Measurements from ENCODE around the gene LIMD2. TPM values are rescaled to one million over a fixed set of nuclear protein-coding genes. Genes with fewer than 3 reads are reported as not detected.

LIMD2 gene
- total and polyA plus RNA-seq, 2 of the 8 experiments (the other 6 are each of a cell fraction or from before 2014, with no cell fraction given): 72.0 to 77.2 TPM

- no peak for TF ChIP-seq SP4 (IDR thresholded peaks at IDR 0.05; ENCODE audit: low read length)
- no peak for TF ChIP-seq ASH2L (IDR thresholded peaks at IDR 0.05; ENCODE audit: low read length)
- no peak for TF ChIP-seq EGR1 (IDR thresholded peaks at IDR 0.05; ENCODE audit: borderline replicate concordance, low read depth, low read length)
- no peak for TF ChIP-seq CBX8 (IDR thresholded peaks at IDR 0.05; ENCODE audit: borderline replicate concordance, low read depth, low read length)
- TF ChIP-seq GTF2F1 (IDR thresholded peaks at IDR 0.05; ENCODE audit: borderline replicate concordance, low read depth, low read length): no peak
- no peak for TF ChIP-seq RBBP5 (IDR thresholded peaks at IDR 0.05; ENCODE audit: borderline replicate concordance, low read depth, low read length)
- no peak for TF ChIP-seq NRF1 (IDR thresholded peaks at IDR 0.05; ENCODE audit: low read depth, low read length)
These were observed 1.5 kb upstream of the LIMD2 start (continued) for GRCh38 chr17:63701456-63701820.
